Measurements from ENCODE around the gene FAM117B. TPM values are rescaled to one million over a fixed set of nuclear protein-coding genes. Genes with fewer than 3 reads are reported as not detected.

Gene FAM117B
- total and polyA plus RNA-seq, 2 of the 8 experiments (the other 6 are each of a cell fraction or from before 2014, with no cell fraction given) = 3.9 to 22.6 TPM

DNA sequence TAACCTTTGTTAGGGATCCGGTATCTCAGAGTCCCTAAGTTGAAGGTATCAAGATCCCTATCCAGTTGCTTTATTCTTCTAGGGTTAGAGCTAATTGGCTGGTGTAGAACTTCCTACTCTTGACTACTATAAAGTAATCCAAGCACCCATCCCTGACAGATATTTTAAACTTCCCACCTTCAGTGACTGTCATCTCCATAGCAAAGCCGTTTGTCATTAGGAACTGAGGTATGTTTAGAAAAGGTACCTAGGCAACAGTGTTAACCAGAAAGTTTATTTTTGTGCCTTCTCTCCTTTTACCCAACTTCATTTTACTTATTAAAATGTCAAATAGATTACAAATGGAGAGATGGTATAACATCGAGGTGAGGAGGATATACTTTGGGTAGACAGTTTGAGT, 4.5 kb downstream of the FAM117B start:
- H3K56ac ChIP-seq (replicated peaks; ENCODE audit: insufficient read length, low read depth, low read length) = no peak overlapping the region
- H4K91ac ChIP-seq (replicated peaks; ENCODE audit: insufficient read length, low read length) = no peak overlapping the region
- peaks cover 2 to 77% of the 10 kb centered on the region in 2 experiments; a peak in 3 of 4 replicates for H3K79me2 ChIP-seq (ENCODE audit: control insufficient read depth in 1 of 2, insufficient read depth in 2 of 2, low read length in 2 of 2)
- no peak overlapping the region for H3K9ac ChIP-seq (replicated peaks in 1 of 4; ENCODE audit: extremely low read depth in 1 of 4, low read depth in 3 of 4, low read length in 3 of 4)
- WGBS, 2 experiments (ENCODE audit: extremely low coverage in 1 of 2, insufficient coverage in 1 of 2, insufficient read length in 1 of 2, insufficient replicate concordance in 2 of 2, low coverage in 1 of 2, low lambda C conversion rate in 2 of 2, missing lambda C conversion rate in 1 of 2) = 87% methylated on average over 3 of the region's 3 CpGs; no CpG with 5 or more reads in 1 of the 2 experiments
- no peak overlapping the region for H4K5ac ChIP-seq (ENCODE audit: insufficient read length, low read depth, low read length)
- no peak for DNase-seq (ENCODE audit: low read depth in 1 of 2, low spot score in 2 of 2)
- H3K4ac ChIP-seq (replicated peaks; ENCODE audit: insufficient read length, low read depth, low read length) = no peak overlapping the region
- H3K9me3 ChIP-seq (ENCODE audit: insufficient read depth in 2 of 2, low read depth in 1 of 2, low read length in 1 of 2) = no peaks in the 10 kb centered on the region
- H3K27ac ChIP-seq (ENCODE audit: low read depth, low read length) = no peak overlapping the region
- H2AK5ac ChIP-seq (ENCODE audit: low read depth, low read length) = no peak overlapping the region
- H3K4me3 ChIP-seq (ENCODE audit: extremely low read depth in 1 of 4, insufficient read depth in 2 of 4, low read depth in 3 of 4, low read length in 4 of 4) = no peak overlapping the region
- H2BK5ac ChIP-seq (ENCODE audit: low read depth, low read length) = no peak overlapping the region
- H3K27me3 ChIP-seq (replicated peaks in 1 of 4; ENCODE audit: control insufficient read depth in 3 of 4, extremely low read depth in 1 of 4, insufficient read depth in 3 of 4, low read length in 3 of 4) = no peaks in the 10 kb centered on the region; a peak in 1 of 7 replicates
- H3K14ac ChIP-seq (ENCODE audit: insufficient read length) = no peak overlapping the region
- no peak overlapping the region for H2BK120ac ChIP-seq (replicated peaks; ENCODE audit: low read depth, low read length)
- no peak overlapping the region for H3K18ac ChIP-seq (ENCODE audit: extremely low read depth, low read length)
- ChIA-PET CTCF (ENCODE audit: partially characterized antibody) (no interaction called here), POLR2A (ENCODE audit: partially characterized antibody) (no interaction called here)
- H4K8ac ChIP-seq (ENCODE audit: extremely low read depth, insufficient read depth, low read length) = no peak overlapping the region
- no peak overlapping the region for H2BK12ac ChIP-seq (ENCODE audit: low read depth, low read length)
- peaks cover 7 to 12% of the 10 kb centered on the region in 2 experiments for H4K20me1 ChIP-seq (replicated peaks in 1 of 2; ENCODE audit: control insufficient read depth in 1 of 2, insufficient read depth in 2 of 2, low read length in 2 of 2)
- H3K4me1 ChIP-seq (replicated peaks in 1 of 4; ENCODE audit: control insufficient read depth in 3 of 4, insufficient read depth in 4 of 4, low read length in 3 of 4) = peaks cover 0 to 4% (median 0%) of the 10 kb centered on the region in 4 experiments; a peak in 2 of 7 replicates
- H2AFZ ChIP-seq (ENCODE audit: low read length) = no peak overlapping the region
- no peaks in the 10 kb centered on the region; a peak in 2 of 8 replicates for H3K36me3 ChIP-seq (ENCODE audit: control insufficient read depth in 2 of 4, insufficient read depth in 4 of 4, low read length in 3 of 4)
- no peak overlapping the region for H3K23ac ChIP-seq (ENCODE audit: insufficient read length)
- no peak overlapping the region for H3K4me2 ChIP-seq (ENCODE audit: insufficient read depth in 1 of 2, low read depth in 2 of 2, low read length in 2 of 2)
- H3K23me2 ChIP-seq (ENCODE audit: low read depth, low read length) = no peaks in the 10 kb centered on the region; the same call in 1 of the 2 replicates
- peaks cover 5% of the 10 kb centered on the region; the same call in 1 of the 2 replicates for H3K79me1 ChIP-seq (ENCODE audit: low read depth, low read length)
- no peak overlapping the region for H2BK15ac ChIP-seq (ENCODE audit: low read length)
- FAIRE-seq = no peak
- H2BK20ac ChIP-seq (ENCODE audit: low read length) = no peak overlapping the region
- TF ChIP-seq HDAC6 (IDR thresholded peaks at IDR 0.05; ENCODE audit: low read depth, low read length) (no peak), SIX5 (IDR thresholded peaks at IDR 0.05; ENCODE audit: low read depth, low read length) (no peak), EP300 (IDR thresholded peaks at IDR 0.05; ENCODE audit: borderline replicate concordance in 1 of 2, low read depth in 2 of 2, low read length in 2 of 2) (no peak), TAF1 (IDR thresholded peaks at IDR 0.05; ENCODE audit: low read depth, low read length) (no peak), SRF (IDR thresholded peaks at IDR 0.05; ENCODE audit: low read depth, low read length) (no peak), RAD21 (IDR thresholded peaks at IDR 0.05 in 1 of 2, conservative IDR thresholded peaks at IDR 0.05 in 1 of 2; ENCODE audit: low read depth in 2 of 2, low read length in 2 of 2) (no peak), SP4 (IDR thresholded peaks at IDR 0.05; ENCODE audit: low read length) (no peak), EGR1 (IDR thresholded peaks at IDR 0.05; ENCODE audit: borderline replicate concordance, low read depth, low read length) (no peak), ZNF274 (IDR thresholded peaks at IDR 0.05; ENCODE audit: borderline replicate concordance, extremely low read depth, low read length) (no peak), SAP30 (IDR thresholded peaks at IDR 0.05; ENCODE audit: insufficient read depth, insufficient replicate concordance, low read length) (no peak), NRF1 (IDR thresholded peaks at IDR 0.05; ENCODE audit: low read depth, low read length) (no peak), YY1 (IDR thresholded peaks at IDR 0.05; ENCODE audit: low read depth, low read length) (no peak), EZH2 (IDR thresholded peaks at IDR 0.05; ENCODE audit: low read depth, low read length, severe bottlenecking) (no peak), SP1 (IDR thresholded peaks at IDR 0.05; ENCODE audit: low read depth, low read length) (no peak), POLR2A (IDR thresholded peaks at IDR 0.05; ENCODE audit: control extremely low read depth in 1 of 2, low read depth in 2 of 2, low read length in 2 of 2) (no peak)

Data from H1 (cell line).